WERI-Rb-1 (cell line): ENCODE measurements around the gene FLVCR2.

Source experiments
- DNase-seq: peaks from one replicate; pipeline ENCODE4 v3.0.0-alpha.2; 2020
- H3K27ac ChIP-seq: fragments of 250-450 bp; sonication (Bioruptor Pico); 2 replicates; pipeline ENCODE4 v1.5.1; 2020; ENCODE audit warnings: mild to moderate bottlenecking, moderate library complexity
- H3K27me3 ChIP-seq: fragments of 250-450 bp; sonication (Bioruptor Pico); 2 replicates; pipeline ENCODE4 v1.5.1; 2021; ENCODE audit warnings: mild to moderate bottlenecking, low read depth, moderate library complexity; ENCODE audit not compliant: insufficient read depth, severe bottlenecking
- H3K36me3 ChIP-seq: fragments of 250-450 bp; sonication (Bioruptor Pico); 2 replicates; pipeline ENCODE4 v1.5.1; 2020; ENCODE audit warnings: mild to moderate bottlenecking, moderate library complexity
- H3K4me3 ChIP-seq: 2 replicates; pipeline ENCODE4 v1.5.1; 2011; ENCODE audit warnings: low read depth, mild to moderate bottlenecking, control low read depth, low read length
- H3K9me3 ChIP-seq: fragments of 250-450 bp; sonication (Bioruptor Pico); 2 replicates; pipeline ENCODE4 v1.5.1; 2021; ENCODE audit warnings: mild to moderate bottlenecking, moderate library complexity; ENCODE audit not compliant: severe bottlenecking
- TF ChIP-seq, protein P1 (sequence below): IDR thresholded peaks from 2 replicates; pipeline ENCODE4 v1.5.1; 2011; ENCODE audit warnings: low read depth, mild to moderate bottlenecking, control low read depth, inconsistent platforms, low read length

The FLVCR2 gene

DNA sequence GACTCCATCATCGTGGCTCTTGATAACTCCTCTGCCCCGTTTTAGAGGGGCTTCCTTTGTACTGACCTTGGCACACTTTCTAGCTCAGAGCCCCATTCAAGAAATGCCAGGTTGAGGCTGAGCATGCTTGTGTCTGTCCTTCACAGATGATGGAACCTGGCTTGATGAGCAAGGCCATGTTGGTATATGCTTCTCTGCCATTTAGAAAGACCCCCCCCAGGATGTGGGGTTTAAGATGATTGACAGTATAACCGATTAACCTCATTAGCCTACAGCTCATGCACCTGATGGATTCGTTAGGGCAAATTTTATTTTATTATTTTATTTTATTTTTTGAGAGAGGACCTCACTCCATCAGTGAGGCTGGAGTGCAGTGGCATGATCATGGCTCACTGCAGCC, 35.2 kb upstream of the FLVCR2 start:
- Histone ChIP-seq H3K27ac (no peak overlapping the region), H3K4me3 (no peak overlapping the region), H3K36me3 (no peaks in the 10 kb centered on the region), H3K9me3 (no peaks in the 10 kb centered on the region), H3K27me3 (no peaks in the 10 kb centered on the region)
- no peak for DNase-seq
- TF ChIP-seq, protein P1, sequence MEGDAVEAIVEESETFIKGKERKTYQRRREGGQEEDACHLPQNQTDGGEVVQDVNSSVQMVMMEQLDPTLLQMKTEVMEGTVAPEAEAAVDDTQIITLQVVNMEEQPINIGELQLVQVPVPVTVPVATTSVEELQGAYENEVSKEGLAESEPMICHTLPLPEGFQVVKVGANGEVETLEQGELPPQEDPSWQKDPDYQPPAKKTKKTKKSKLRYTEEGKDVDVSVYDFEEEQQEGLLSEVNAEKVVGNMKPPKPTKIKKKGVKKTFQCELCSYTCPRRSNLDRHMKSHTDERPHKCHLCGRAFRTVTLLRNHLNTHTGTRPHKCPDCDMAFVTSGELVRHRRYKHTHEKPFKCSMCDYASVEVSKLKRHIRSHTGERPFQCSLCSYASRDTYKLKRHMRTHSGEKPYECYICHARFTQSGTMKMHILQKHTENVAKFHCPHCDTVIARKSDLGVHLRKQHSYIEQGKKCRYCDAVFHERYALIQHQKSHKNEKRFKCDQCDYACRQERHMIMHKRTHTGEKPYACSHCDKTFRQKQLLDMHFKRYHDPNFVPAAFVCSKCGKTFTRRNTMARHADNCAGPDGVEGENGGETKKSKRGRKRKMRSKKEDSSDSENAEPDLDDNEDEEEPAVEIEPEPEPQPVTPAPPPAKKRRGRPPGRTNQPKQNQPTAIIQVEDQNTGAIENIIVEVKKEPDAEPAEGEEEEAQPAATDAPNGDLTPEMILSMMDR = no peak

DNA sequence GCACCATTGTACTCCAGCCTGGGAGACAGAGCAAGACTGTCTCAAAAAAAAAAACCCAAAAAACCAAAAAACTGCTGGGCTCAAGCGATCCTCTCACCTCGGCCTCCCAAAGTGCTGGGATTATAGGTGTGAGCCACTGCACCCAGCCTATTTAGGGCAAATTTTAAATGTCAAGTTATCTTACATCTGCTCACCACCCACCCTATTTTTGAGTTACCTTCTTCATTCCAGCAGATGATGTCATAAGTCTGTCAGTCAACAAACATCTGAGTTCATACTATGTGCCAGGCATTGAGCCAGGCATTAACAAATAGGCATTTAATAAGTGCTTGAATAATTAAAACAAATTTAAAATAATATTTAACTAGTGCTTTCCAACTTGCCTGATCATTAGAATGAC, 34.6 kb upstream of the FLVCR2 start:
- DNase-seq = no peak
- H3K4me3 ChIP-seq = no peak overlapping the region
- TF ChIP-seq, protein P1 = no peak
- no peaks in the 10 kb centered on the region for H3K27me3 ChIP-seq
- no peaks in the 10 kb centered on the region for H3K36me3 ChIP-seq
- no peak overlapping the region for H3K27ac ChIP-seq
- no peaks in the 10 kb centered on the region for H3K9me3 ChIP-seq

DNA sequence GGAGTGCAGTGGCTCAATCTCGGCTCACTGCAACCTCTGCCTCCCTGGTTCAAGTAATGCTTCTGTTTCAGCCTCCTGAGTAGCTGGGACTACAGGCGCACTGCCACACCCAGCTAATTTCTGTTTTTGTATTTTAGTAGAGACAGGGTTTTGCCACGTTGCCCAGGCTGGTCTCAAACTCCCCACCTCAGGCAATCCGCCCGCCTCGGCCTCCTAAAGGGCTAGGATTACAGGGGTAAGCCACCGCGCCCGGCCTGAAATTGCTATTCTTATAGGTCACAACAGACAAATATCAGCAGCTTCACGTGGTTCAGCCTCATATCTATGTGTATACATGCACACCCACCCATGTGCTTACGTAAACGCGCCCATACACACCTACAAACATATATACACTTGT, 32.5 kb upstream of the FLVCR2 start:
- no peaks in the 10 kb centered on the region for H3K36me3 ChIP-seq
- H3K9me3 ChIP-seq = no peaks in the 10 kb centered on the region
- TF ChIP-seq, protein P1 = no peak
- no peak overlapping the region for H3K27ac ChIP-seq
- H3K4me3 ChIP-seq = no peak overlapping the region
- DNase-seq = no peak
- H3K27me3 ChIP-seq = no peaks in the 10 kb centered on the region

DNA sequence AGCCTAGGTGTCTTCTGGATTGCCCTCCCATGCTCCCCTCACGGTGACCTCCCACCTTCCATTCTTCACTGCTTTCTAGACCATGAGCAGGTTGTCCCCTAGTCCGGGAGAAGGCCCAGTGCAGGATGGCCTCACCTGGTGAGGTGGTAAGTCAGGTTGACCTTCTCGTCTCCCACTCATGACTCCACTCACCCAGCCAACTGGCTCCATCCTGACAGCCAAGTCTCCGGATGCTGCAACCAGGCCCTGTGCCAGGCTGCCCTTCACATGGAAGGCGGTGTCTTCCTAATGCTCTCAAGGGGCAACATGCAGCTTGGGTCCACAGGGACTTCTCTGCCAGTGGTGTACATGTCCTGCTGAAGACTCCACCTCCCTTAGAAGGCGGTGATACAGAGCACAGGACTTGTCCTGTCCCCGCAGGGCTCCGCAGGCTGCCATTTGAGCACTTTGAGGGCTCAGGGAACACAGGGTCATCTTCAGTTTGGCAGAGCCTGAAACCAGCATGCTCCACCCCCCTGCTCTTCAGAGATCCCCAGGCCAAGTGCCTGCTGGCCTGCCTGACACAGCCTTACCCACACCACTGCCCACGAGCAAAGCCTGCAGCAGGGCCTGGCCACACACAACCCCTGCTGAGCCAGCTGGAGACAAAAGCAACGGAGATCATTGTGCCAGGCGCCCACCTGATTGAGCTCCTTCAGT, 30.7 kb upstream of the FLVCR2 start:
- Histone ChIP-seq H3K9me3 (no peaks in the 10 kb centered on the region), H3K4me3 (no peak overlapping the region), H3K27ac (no peak overlapping the region), H3K27me3 (no peaks in the 10 kb centered on the region), H3K36me3 (no peaks in the 10 kb centered on the region)
- DNase-seq = no peak
- TF ChIP-seq, protein P1 = no peak

DNA sequence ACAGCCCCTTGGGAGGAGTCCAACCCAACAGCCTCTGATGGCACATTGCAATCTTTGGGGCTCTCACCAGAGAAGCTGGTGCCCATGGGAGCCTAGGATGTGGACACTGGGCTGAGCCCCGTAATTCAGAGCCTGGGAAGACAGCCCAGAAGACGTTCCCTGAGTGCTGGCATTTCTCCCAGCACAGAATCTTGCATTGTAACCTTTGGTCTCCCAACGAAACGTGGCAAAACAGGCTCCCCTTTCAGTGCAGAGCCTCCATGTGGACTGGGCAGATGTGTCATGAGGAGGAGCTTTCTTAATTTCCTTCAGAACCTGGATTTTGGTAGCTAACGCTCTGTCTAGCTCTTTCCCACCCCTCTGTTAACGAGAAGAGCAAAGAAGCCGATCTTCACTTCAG, 29.9 kb upstream of the FLVCR2 start:
- no peak overlapping the region for H3K4me3 ChIP-seq
- no peak overlapping the region for H3K27ac ChIP-seq

DNA sequence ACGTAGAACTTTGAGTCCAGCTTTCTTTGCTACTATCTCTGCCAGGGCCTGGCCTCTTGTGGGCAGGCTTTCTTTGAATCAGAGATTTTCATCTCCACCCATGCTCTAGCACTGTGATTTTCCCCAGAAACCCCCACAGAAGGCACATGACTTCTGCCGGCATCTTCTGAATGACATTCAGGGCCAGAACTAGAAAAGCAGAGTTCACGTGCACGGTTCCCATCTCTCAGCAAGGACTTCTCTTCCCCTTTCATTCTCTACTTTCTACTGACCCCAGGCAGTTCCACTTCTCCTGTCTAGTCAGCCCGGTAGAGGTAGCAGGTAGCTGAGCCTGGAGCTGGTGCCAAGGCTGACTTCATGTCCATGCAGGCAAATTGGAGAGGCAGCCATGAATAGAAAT, 29.3 kb upstream of the FLVCR2 start:
- TF ChIP-seq, protein P1 = no peak
- no peak overlapping the region for H3K4me3 ChIP-seq
- H3K27ac ChIP-seq = no peak overlapping the region
- DNase-seq = no peak
- H3K36me3 ChIP-seq = no peaks in the 10 kb centered on the region
- H3K9me3 ChIP-seq = no peaks in the 10 kb centered on the region
- no peaks in the 10 kb centered on the region for H3K27me3 ChIP-seq

More for the DNA sequence above, 29.9 kb upstream of the FLVCR2 start:
- no peaks in the 10 kb centered on the region for H3K9me3 ChIP-seq
- TF ChIP-seq, protein P1 = no peak
- no peaks in the 10 kb centered on the region for H3K27me3 ChIP-seq
- DNase-seq = no peak
- H3K36me3 ChIP-seq = no peaks in the 10 kb centered on the region
